Neural crest cell (in vitro differentiated cells): Measurements from ENCODE around the gene MRGPRD. TPM values are rescaled to one million over a fixed set of nuclear protein-coding genes. Genes with fewer than 3 reads are reported as not detected.

Experiments used
- DNase-seq: peaks from one replicate; pipeline ENCODE4 v3.0.0; 2021; ENCODE audit warnings: low read depth, mixed read lengths, low spot score
- H3K27ac Mint-ChIP-seq: one replicate; pipeline ENCODE4 v1.8.0; 2021; ENCODE audit warnings: mild to moderate bottlenecking, mixed read lengths; ENCODE audit not compliant: unreplicated experiment
- H3K27me3 Mint-ChIP-seq: 2 replicates; pipeline ENCODE4 v1.8.0; 2021; ENCODE audit warnings: low read depth, mild to moderate bottlenecking, mixed read lengths
- H3K36me3 Mint-ChIP-seq: 2 replicates; pipeline ENCODE4 v1.8.0; 2021; ENCODE audit warnings: low read depth, mild to moderate bottlenecking, mixed read lengths
- H3K4me1 Mint-ChIP-seq: 2 replicates; pipeline ENCODE4 v1.8.0; 2021; ENCODE audit warnings: mixed read lengths
- H3K4me3 Mint-ChIP-seq: one replicate; pipeline ENCODE4 v1.8.0; 2021; ENCODE audit warnings: mild to moderate bottlenecking, mixed read lengths
- H3K9me3 Mint-ChIP-seq: 2 replicates; pipeline ENCODE4 v1.8.0; 2021; ENCODE audit warnings: mixed read lengths
- total RNA-seq: library from RNA; stranded (reverse); gene quantifications from 2 replicates; pipeline ENCODE4 v1.2.1, GENCODE V29; 2021
- TF ChIP-seq, protein P1 (sequence below): fragments of 200-600 bp; sonication (generic); conservative IDR thresholded peaks from 2 replicates; pipeline ENCODE4 v1.5.0; 2021; ENCODE audit warnings: antibody characterized with exemption, mild to moderate bottlenecking

The MRGPRD gene
- total RNA-seq, 1 donor from 2014 or later: not detected

DNA sequence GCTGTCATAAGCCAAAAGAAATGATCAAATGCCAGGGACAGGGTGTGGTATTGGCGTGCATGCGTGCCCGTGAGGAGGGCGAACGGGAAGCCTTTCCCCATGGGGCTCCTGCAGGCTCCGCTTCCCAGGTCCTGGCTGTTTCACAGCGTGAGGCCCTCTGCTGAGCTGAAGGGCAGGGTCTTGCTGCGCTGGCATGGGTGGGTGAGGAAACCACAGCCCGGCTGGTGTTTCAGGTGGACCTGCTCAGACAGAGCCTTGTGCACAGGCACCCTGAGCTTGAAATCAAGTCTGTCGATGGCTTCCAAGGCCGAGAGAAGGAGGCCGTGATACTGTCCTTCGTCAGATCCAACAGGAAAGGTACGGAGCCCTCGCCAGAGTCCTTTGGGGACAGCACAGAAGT lies 45.7 kb downstream of the MRGPRD start:
- H3K27me3 Mint-ChIP-seq: no peaks in the 10 kb centered on the region
- H3K4me3 Mint-ChIP-seq: no peak overlapping the region
- H3K27ac Mint-ChIP-seq: no peak overlapping the region
- H3K36me3 Mint-ChIP-seq: peaks cover 9% of the 10 kb centered on the region
- no peaks in the 10 kb centered on the region for H3K4me1 Mint-ChIP-seq
- TF ChIP-seq, protein P1, sequence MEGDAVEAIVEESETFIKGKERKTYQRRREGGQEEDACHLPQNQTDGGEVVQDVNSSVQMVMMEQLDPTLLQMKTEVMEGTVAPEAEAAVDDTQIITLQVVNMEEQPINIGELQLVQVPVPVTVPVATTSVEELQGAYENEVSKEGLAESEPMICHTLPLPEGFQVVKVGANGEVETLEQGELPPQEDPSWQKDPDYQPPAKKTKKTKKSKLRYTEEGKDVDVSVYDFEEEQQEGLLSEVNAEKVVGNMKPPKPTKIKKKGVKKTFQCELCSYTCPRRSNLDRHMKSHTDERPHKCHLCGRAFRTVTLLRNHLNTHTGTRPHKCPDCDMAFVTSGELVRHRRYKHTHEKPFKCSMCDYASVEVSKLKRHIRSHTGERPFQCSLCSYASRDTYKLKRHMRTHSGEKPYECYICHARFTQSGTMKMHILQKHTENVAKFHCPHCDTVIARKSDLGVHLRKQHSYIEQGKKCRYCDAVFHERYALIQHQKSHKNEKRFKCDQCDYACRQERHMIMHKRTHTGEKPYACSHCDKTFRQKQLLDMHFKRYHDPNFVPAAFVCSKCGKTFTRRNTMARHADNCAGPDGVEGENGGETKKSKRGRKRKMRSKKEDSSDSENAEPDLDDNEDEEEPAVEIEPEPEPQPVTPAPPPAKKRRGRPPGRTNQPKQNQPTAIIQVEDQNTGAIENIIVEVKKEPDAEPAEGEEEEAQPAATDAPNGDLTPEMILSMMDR: no peak
- no peaks in the 10 kb centered on the region for H3K9me3 Mint-ChIP-seq
- DNase-seq: no peak

- Mint-ChIP-seq H3K9me3 (no peaks in the 10 kb centered on the region), H3K27ac (no peak overlapping the region), H3K27me3 (no peaks in the 10 kb centered on the region), H3K4me3 (no peak overlapping the region), H3K36me3 (peaks cover 11% of the 10 kb centered on the region), H3K4me1 (no peaks in the 10 kb centered on the region)
- DNase-seq: no peak
- TF ChIP-seq, protein P1: no peak
These were observed 46.1 kb downstream of the MRGPRD start for GRCh38 chr11:68934666-68935065.

GRCh38 chr11:68934321-68934645 lies 46.5 kb downstream of the MRGPRD start:
- Mint-ChIP-seq H3K9me3 (no peaks in the 10 kb centered on the region), H3K4me3 (no peak overlapping the region), H3K27ac (no peak overlapping the region), H3K27me3 (no peaks in the 10 kb centered on the region), H3K4me1 (no peaks in the 10 kb centered on the region), H3K36me3 (peaks cover 11% of the 10 kb centered on the region)
- TF ChIP-seq, protein P1: no peak
- no peak for DNase-seq

- TF ChIP-seq, protein P1: no peak
- H3K4me3 Mint-ChIP-seq: no peak overlapping the region
- H3K9me3 Mint-ChIP-seq: no peaks in the 10 kb centered on the region
- DNase-seq: no peak
- H3K27ac Mint-ChIP-seq: no peak overlapping the region
- peaks cover 11% of the 10 kb centered on the region for H3K36me3 Mint-ChIP-seq
- no peaks in the 10 kb centered on the region for H3K4me1 Mint-ChIP-seq
- H3K27me3 Mint-ChIP-seq: no peaks in the 10 kb centered on the region
These were observed 47.0 kb downstream of the MRGPRD start for GRCh38 chr11:68933605-68934320.

DNA sequence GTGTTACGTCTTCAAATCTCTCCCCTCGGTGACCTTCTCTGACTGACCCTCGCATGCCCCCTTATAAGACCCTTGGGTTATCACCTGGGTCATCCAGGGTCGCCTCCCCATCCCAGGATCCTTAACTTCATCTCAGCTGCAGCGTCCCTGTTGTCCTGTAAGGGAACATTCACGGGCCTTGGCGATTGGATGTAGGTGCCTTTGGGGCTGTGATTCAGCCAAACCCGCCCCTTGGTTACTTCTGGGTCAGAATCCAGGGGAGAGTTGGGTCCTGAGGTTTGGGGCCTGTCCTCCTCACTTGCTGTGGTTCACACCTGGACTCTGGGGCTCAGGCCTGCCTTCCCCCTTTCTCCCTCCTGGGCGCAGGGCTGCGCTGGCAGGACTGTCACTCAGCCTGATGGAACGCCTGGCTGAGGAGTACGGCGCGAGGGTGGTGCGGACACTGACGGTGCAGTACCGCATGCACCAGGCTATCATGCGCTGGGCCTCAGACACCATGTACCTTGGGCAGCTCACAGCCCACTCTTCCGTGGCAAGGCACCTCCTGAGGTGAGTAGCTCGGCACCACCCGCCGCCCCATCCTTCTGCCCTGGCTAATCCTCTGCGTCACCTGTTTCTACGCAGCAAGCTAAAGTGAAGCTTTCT lies 47.7 kb downstream of the MRGPRD start:
- Mint-ChIP-seq H3K4me3 (no peak overlapping the region), H3K27me3 (no peaks in the 10 kb centered on the region), H3K27ac (no peak overlapping the region), H3K36me3 (peaks cover 11% of the 10 kb centered on the region), H3K4me1 (no peaks in the 10 kb centered on the region), H3K9me3 (no peaks in the 10 kb centered on the region)
- DNase-seq: no peak
- TF ChIP-seq, protein P1: no peak
